DOHH2 (cell line): Measurements from ENCODE around the gene PPRC1.

Experiments
- H3F3A ChIP-seq: fragments of 200-600 bp; sonication (generic), shearing (Covaris generic); 2 replicates; pipeline ENCODE4 v1.6.0; 2016; ENCODE audit warnings: antibody characterized with exemption, mild to moderate bottlenecking; ENCODE audit not compliant: control insufficient read depth, insufficient read depth
- H3K27ac ChIP-seq: fragments of 200-600 bp; sonication (generic); 2 replicates; pipeline ENCODE4 v1.5.1; 2014; ENCODE audit warnings: low read depth, mild to moderate bottlenecking, low read length, moderate library complexity
- H3K27me3 ChIP-seq: fragments of 200-600 bp; sonication (generic); 2 replicates; pipeline ENCODE4 v1.6.1; 2014; ENCODE audit warnings: mild to moderate bottlenecking, low read length, mixed read lengths; ENCODE audit not compliant: control insufficient read depth
- H3K36me3 ChIP-seq: fragments of 200-600 bp; sonication (generic); 2 replicates; pipeline ENCODE4 v1.6.1; 2014; ENCODE audit warnings: mild to moderate bottlenecking, low read length, moderate library complexity, mixed read lengths; ENCODE audit not compliant: control insufficient read depth
- H3K4me1 ChIP-seq: fragments of 200-600 bp; sonication (generic); 2 replicates; pipeline ENCODE4 v1.6.1; 2014; ENCODE audit warnings: mild to moderate bottlenecking, low read length, mixed read lengths; ENCODE audit not compliant: control insufficient read depth
- H3K4me2 ChIP-seq: fragments of 200-600 bp; sonication (generic); 2 replicates; pipeline ENCODE4 v1.6.0; 2014; ENCODE audit warnings: mild to moderate bottlenecking, low read length, moderate library complexity
- H3K4me3 ChIP-seq: fragments of 200-600 bp; sonication (generic); 2 replicates; pipeline ENCODE4 v1.5.1; 2014; ENCODE audit warnings: mild to moderate bottlenecking, low read length, mixed read lengths
- H3K79me2 ChIP-seq: fragments of 200-600 bp; sonication (generic); 2 replicates; pipeline ENCODE4 v1.6.1; 2014; ENCODE audit warnings: mild to moderate bottlenecking, low read length, mixed read lengths; ENCODE audit not compliant: control insufficient read depth
- H3K9me2 ChIP-seq: fragments of 200-600 bp; sonication (generic); replicated peaks from 2 replicates; pipeline ENCODE4 v1.6.1; 2014; ENCODE audit warnings: mild to moderate bottlenecking, low read length, mixed read lengths; ENCODE audit not compliant: control insufficient read depth
- H3K9me3 ChIP-seq: fragments of 200-600 bp; sonication (generic); 2 replicates; pipeline ENCODE4 v1.6.1; 2014; ENCODE audit warnings: antibody characterized with exemption, low read length, mixed read lengths; ENCODE audit not compliant: control insufficient read depth, insufficient read depth
- H4K20me1 ChIP-seq: fragments of 200-600 bp; sonication (generic); 2 replicates; pipeline ENCODE4 v1.6.0; 2014; ENCODE audit warnings: low read depth, mild to moderate bottlenecking, antibody characterized with exemption, low read length, moderate library complexity; ENCODE audit not compliant: control insufficient read depth, insufficient read depth
- EZH2phosphoT487 ChIP-seq: fragments of 200-600 bp; sonication (generic); IDR thresholded peaks from 2 replicates; pipeline ENCODE4 v1.6.1; 2017; ENCODE audit warnings: borderline replicate concordance, mild to moderate bottlenecking, antibody characterized with exemption, low read length, moderate library complexity, mixed read lengths
- TF ChIP-seq, protein P1 (sequence below): fragments of 200-600 bp; sonication (generic); IDR thresholded peaks from one replicate; pipeline ENCODE4 v1.5.1; 2014; ENCODE audit warnings: antibody characterized with exemption, mild to moderate bottlenecking, low read depth, low read length; ENCODE audit not compliant: poor library complexity, severe bottlenecking

Gene PPRC1

DNA sequence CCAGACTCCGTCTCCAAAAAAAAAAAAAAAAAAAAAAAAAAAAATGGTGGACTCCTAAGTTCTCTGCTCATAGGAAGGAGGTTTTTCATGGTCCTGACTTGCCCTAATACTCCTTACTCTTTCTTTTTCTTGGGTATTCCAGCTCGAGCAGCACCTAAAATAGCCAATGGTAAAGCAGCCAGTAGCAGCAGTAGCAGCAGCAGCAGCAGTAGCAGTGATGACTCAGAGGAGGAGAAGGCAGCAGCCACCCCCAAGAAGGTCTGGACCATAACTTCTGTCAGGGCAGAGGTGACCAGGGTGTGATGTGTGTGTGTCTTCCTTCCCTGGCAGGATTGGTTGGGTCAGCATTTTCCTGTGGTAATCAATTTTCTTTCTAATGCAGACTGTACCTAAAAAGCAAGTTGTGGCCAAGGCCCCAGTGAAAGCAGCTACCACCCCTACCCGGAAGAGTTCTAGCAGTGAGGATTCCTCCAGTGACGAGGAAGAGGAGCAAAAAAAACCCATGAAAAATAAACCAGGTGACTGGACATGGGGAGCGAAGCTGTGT, 26.3 kb downstream of the PPRC1 start:
- no peaks in the 10 kb centered on the region for H3K27me3 ChIP-seq
- H3K79me2 ChIP-seq, result peaks cover 47% of the 10 kb centered on the region
- peaks cover 100% of the 10 kb centered on the region for H3K36me3 ChIP-seq
- H3K4me1 ChIP-seq, result peaks cover 7% of the 10 kb centered on the region
- peaks cover 26% of the 10 kb centered on the region for H4K20me1 ChIP-seq
- no peaks in the 10 kb centered on the region for H3K9me2 ChIP-seq
- H3K27ac ChIP-seq, result no peak overlapping the region
- no peak overlapping the region for H3K4me2 ChIP-seq
- no peaks in the 10 kb centered on the region for H3K9me3 ChIP-seq
- TF ChIP-seq, protein P1, sequence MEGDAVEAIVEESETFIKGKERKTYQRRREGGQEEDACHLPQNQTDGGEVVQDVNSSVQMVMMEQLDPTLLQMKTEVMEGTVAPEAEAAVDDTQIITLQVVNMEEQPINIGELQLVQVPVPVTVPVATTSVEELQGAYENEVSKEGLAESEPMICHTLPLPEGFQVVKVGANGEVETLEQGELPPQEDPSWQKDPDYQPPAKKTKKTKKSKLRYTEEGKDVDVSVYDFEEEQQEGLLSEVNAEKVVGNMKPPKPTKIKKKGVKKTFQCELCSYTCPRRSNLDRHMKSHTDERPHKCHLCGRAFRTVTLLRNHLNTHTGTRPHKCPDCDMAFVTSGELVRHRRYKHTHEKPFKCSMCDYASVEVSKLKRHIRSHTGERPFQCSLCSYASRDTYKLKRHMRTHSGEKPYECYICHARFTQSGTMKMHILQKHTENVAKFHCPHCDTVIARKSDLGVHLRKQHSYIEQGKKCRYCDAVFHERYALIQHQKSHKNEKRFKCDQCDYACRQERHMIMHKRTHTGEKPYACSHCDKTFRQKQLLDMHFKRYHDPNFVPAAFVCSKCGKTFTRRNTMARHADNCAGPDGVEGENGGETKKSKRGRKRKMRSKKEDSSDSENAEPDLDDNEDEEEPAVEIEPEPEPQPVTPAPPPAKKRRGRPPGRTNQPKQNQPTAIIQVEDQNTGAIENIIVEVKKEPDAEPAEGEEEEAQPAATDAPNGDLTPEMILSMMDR, result no peak
- no peak for TF ChIP-seq EZH2phosphoT487
- no peak overlapping the region for H3K4me3 ChIP-seq
- peaks cover 26% of the 10 kb centered on the region for H3F3A ChIP-seq

DNA sequence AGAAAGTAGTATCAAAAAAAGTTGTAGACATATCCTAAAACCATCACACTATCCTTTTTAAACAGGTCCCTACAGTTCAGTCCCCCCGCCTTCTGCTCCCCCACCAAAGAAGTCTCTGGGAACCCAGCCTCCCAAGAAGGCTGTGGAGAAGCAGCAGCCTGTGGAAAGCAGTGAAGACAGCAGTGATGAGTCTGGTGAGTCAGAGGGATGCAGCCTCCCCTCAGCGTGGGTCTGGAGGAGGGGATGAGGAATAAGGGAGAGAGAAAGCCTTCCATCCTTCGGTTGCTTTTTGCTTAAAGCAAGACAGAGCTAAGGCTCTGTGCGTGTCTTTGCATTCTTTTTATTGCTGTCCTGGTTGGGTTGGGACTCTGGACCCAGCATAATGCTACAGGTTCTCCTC, 27.0 kb downstream of the PPRC1 start:
- no peaks in the 10 kb centered on the region for H3K9me2 ChIP-seq
- TF ChIP-seq, protein P1, result no peak
- no peak for TF ChIP-seq EZH2phosphoT487
- no peaks in the 10 kb centered on the region for H3K9me3 ChIP-seq
- H3K79me2 ChIP-seq, result peaks cover 40% of the 10 kb centered on the region
- H3K4me2 ChIP-seq, result no peak overlapping the region
- H3K36me3 ChIP-seq, result peaks cover 94% of the 10 kb centered on the region
- H3F3A ChIP-seq, result peaks cover 26% of the 10 kb centered on the region
- no peak overlapping the region for H3K4me3 ChIP-seq
- peaks cover 19% of the 10 kb centered on the region for H4K20me1 ChIP-seq
- no peaks in the 10 kb centered on the region for H3K27me3 ChIP-seq
- H3K4me1 ChIP-seq, result no peaks in the 10 kb centered on the region
- H3K27ac ChIP-seq, result no peak overlapping the region

DNA sequence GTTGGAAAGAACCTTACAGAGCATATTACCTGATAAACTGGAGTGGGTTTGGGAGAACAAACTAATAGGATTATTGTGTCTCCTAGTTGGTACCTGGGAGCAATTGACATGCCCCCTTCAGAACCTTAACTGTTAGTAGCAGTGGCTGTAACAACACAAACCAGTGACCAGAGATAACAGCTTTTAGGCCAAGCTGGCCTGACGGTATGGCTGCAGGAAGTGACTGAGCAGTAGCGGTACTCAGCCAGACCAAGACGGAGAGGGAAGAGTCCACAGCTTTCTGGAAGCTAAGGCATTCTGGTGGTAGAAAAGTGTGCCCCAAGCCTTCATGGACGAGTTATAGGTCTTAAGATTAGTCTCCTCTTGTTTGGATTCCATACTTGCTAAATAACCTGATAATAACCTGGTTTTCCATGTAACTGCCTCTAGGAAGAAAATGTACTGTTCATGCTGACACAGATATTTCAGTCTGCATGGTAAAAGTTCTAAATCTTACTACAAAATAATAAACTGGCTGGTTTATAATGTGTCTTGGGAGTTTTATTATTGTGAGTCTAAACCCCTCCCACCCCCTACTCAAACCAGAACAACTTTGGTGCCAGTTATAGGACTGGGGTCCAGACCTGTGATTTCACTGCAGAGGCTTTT, 30.6 kb downstream of the PPRC1 start:
- H3K9me2 ChIP-seq, result no peaks in the 10 kb centered on the region
- H3F3A ChIP-seq, result peaks cover 30% of the 10 kb centered on the region
- H3K4me1 ChIP-seq, result no peaks in the 10 kb centered on the region
- peaks cover 57% of the 10 kb centered on the region for H3K36me3 ChIP-seq
- no peak overlapping the region for H3K4me2 ChIP-seq
- no peaks in the 10 kb centered on the region for H3K9me3 ChIP-seq
- TF ChIP-seq, protein P1, result no peak
- no peak for TF ChIP-seq EZH2phosphoT487
- H3K27ac ChIP-seq, result no peak overlapping the region
- H3K4me3 ChIP-seq, result no peak overlapping the region
- no peaks in the 10 kb centered on the region for H3K27me3 ChIP-seq
- peaks cover 4% of the 10 kb centered on the region for H3K79me2 ChIP-seq
- H4K20me1 ChIP-seq, result peaks cover 6% of the 10 kb centered on the region
